Astrocyte of the spinal cord (primary cell): Measurements from ENCODE around the gene SERTAD2.

Experiments
- DNase-seq: peaks from one replicate; pipeline ENCODE4 v3.0.0; 2011; ENCODE audit warnings: low read depth, low spot score
- H3K4me3 ChIP-seq: 2 replicates; pipeline ENCODE4 v1.5.1; 2011; ENCODE audit warnings: low read depth, mild to moderate bottlenecking, low read length, moderate library complexity
- CTCF ChIP-seq: IDR thresholded peaks from 2 replicates; pipeline ENCODE4 v1.5.1; 2012; ENCODE audit warnings: low read depth, mild to moderate bottlenecking, low read length, inconsistent platforms
- in situ Hi-C: cut with HindIII; loops from 2 replicates; pipeline ENCODE4 v1.10.0; 2017; ENCODE audit warnings: low sequenced_read_pairs

The SERTAD2 gene

GRCh38 chr2:64666810-64667438 is 13.2 kb upstream of the SERTAD2 start:
- in situ Hi-C loops = no loop called here
- no peak for TF ChIP-seq CTCF
- no peak overlapping the region for H3K4me3 ChIP-seq
- no peak for DNase-seq

DNA sequence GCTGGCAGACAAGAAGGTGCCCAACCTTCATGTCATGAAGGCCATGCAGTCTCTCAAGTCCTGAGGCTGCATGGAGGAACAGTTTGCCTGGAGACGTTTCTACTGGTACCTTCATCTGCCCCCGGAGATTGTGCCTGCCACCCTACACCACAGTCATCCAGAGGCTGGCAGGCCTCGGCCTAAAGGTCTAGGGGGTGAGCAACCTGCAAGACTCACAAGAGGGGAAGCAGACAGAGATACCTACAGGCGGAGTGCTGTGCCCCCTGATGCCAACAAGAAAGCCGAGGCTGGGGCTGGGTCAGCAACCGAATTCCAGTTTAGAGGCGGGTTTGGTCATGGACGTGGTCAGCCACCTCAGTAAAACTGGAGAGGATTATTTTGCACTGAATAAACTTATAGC is 12.0 kb upstream of the SERTAD2 start:
- no peak for TF ChIP-seq CTCF
- DNase-seq = no peak
- no peak overlapping the region for H3K4me3 ChIP-seq
- in situ Hi-C loops = no loop called here

GRCh38 chr2:64663402-64663801 is 9.7 kb upstream of the SERTAD2 start:
- no peak overlapping the region for H3K4me3 ChIP-seq
- in situ Hi-C loops = no loop called here
- no peak for DNase-seq
- no peak for TF ChIP-seq CTCF

DNA sequence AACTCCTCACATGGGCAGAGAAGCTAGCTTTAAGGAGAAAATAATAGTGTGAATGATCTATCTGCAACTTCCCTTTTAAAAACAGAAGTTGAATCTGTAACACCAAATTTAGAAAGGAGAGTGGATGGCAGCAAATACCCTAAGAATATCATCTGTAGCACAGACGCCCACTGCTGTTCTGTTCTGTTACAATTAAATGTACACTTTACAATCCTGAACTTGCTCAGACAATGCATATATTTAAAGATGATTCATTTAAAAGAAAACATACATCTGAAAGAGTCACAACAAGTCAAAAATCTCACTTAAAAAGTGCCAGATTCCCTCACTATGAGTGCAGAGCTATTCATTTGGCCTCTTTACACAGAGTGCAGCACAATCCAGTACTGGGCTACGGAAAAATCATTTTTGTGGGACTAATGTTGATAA is 8.0 kb upstream of the SERTAD2 start:
- H3K4me3 ChIP-seq = no peak overlapping the region
- in situ Hi-C loops = no loop called here
- DNase-seq = no peak
- TF ChIP-seq CTCF = no peak

GRCh38 chr2:64659252-64659651 is 5.5 kb upstream of the SERTAD2 start:
- DNase-seq = no peak
- no peak for TF ChIP-seq CTCF
- H3K4me3 ChIP-seq = no peak overlapping the region
- in situ Hi-C loops = no loop called here

DNA sequence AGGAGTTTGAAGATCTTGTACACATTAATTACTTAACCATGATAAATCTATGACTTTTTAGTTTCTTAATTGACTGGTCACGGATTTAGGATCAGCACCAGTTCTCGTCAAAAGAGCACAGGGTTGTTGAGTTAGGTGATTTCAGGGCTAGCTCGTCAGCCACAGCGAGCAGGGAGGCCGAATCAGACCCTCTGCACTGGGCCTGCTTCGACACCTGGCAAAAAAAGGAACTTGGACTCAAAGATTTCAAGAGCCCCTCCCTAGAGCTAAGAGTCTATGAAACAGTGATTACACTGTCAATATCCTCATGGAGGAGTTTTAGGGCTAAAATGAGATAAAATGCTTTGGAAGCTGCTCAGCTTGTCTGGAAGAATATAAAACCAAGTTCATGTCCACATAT is 4.6 kb upstream of the SERTAD2 start:
- in situ Hi-C loops = no loop called here
- no peak overlapping the region for H3K4me3 ChIP-seq
- DNase-seq = no peak
- TF ChIP-seq CTCF = no peak

DNA sequence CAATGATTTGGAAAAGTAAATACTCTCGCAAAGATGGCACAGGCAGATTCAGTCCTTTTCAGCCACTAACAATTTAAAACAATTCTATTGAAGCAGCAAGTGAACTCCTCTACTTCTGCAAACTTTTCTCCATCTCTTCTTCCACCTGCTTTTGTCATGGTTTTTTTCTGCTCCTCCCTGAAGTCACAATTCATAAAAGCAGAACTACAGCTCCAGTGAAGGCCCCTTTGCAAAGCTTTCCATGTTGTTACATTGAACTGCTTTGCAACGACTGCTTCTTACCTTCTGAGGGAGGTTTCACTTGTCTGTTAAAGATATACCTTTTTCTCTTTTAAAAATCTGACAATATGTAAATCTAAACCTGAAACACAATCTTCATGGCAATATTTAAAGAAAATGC is 3.7 kb upstream of the SERTAD2 start:
- no peak for TF ChIP-seq CTCF
- H3K4me3 ChIP-seq = no peak overlapping the region
- no peak for DNase-seq
- in situ Hi-C loops = no loop called here
